ENCODE results near the gene MPDZ. TPM values are rescaled to one million over a fixed set of nuclear protein-coding genes. Genes with fewer than 3 reads are reported as not detected.

Gene MPDZ
- total and polyA plus RNA-seq, 8 donors = 6.4 to 54.3 (median 13.7) TPM

DNA sequence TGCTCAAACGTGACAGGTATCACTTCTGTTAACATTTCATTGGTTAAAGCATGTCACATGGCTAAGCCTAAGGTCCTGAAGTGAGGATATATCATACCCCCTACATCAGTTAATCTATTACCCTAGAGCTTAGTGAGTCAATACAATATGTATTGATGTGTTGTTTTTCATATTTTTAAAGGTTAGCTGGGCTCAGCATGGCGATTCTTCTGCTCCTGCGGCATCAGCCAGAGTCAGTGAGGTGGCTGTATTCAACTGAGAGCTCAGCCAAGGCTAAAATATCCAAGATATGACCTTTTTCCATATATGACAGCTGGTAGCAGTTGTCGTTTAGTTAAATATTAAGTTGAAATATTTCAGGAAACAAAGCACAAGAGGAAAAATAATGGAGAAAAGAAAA is 38.5 kb upstream of the MPDZ start:
- no peaks in the 10 kb centered on the region for H3K36me3 ChIP-seq
- H3K27ac ChIP-seq = no peak overlapping the region
- H3K9me3 ChIP-seq = peaks cover 0 to 12% (median 7%) of the 10 kb centered on the region in 4 donors
- H3K4me3 ChIP-seq = no peak overlapping the region
- no peaks in the 10 kb centered on the region for H3K27me3 ChIP-seq
- TF ChIP-seq POLR2AphosphoS5 (IDR thresholded peaks at IDR 0.05) (no peak), EP300 (IDR thresholded peaks at IDR 0.05) (no peak), CTCF (IDR thresholded peaks at IDR 0.05) (no peak), POLR2A (IDR thresholded peaks at IDR 0.05) (no peak)
- 82 to 92% (median 88%) methylated on average over 4 of the region's 4 CpGs for whole genome bisulfite sequencing, 5 donors
- no peaks in the 10 kb centered on the region for H3K4me1 ChIP-seq
- intact Hi-C loops (cut with DNase I; ENCODE audit: low total_unique reads) = no loop called here
- DNase-seq = no peak

- TF ChIP-seq CTCF (IDR thresholded peaks at IDR 0.05) (no peak), EP300 (IDR thresholded peaks at IDR 0.05) (no peak), POLR2AphosphoS5 (IDR thresholded peaks at IDR 0.05) (no peak), POLR2A (IDR thresholded peaks at IDR 0.05) (no peak)
- H3K4me1 ChIP-seq = no peaks in the 10 kb centered on the region
- intact Hi-C loops (cut with DNase I; ENCODE audit: low total_unique reads) = no loop called here
- no peaks in the 10 kb centered on the region for H3K9me3 ChIP-seq
- H3K27me3 ChIP-seq = no peaks in the 10 kb centered on the region
- no peak overlapping the region for H3K4me3 ChIP-seq
- H3K36me3 ChIP-seq = no peaks in the 10 kb centered on the region
- WGBS, 5 donors = 68 to 94% (median 84%) methylated on average over 1 of the region's 1 CpG
- no peak for DNase-seq
- H3K27ac ChIP-seq = no peak overlapping the region
Observed at GRCh38 chr9:13296972-13297371, 17.5 kb upstream of the MPDZ start.

- no peak for DNase-seq
- H3K9me3 ChIP-seq = no peaks in the 10 kb centered on the region
- no peaks in the 10 kb centered on the region for H3K4me1 ChIP-seq
- no peaks in the 10 kb centered on the region for H3K27me3 ChIP-seq
- H3K4me3 ChIP-seq = no peak overlapping the region
- intact Hi-C loops (cut with DNase I; ENCODE audit: low total_unique reads) = no loop called here
- TF ChIP-seq POLR2A (IDR thresholded peaks at IDR 0.05) = no peak
- no peak for TF ChIP-seq CTCF (IDR thresholded peaks at IDR 0.05)
- TF ChIP-seq POLR2AphosphoS5 (IDR thresholded peaks at IDR 0.05) = no peak
- no peak for TF ChIP-seq EP300 (IDR thresholded peaks at IDR 0.05)
- H3K27ac ChIP-seq = no peak overlapping the region
- 69 to 93% (median 74%) methylated on average over 1 of the region's 1 CpG for WGBS, 5 donors
- H3K36me3 ChIP-seq = no peaks in the 10 kb centered on the region
Observed at GRCh38 chr9:13295556-13295955, 16.1 kb upstream of the MPDZ start.

GRCh38 chr9:13292782-13293181 is 13.3 kb upstream of the MPDZ start:
- Histone ChIP-seq H3K27me3 (no peaks in the 10 kb centered on the region), H3K4me1 (no peaks in the 10 kb centered on the region), H3K36me3 (no peaks in the 10 kb centered on the region), H3K9me3 (no peaks in the 10 kb centered on the region), H3K27ac (no peak overlapping the region), H3K4me3 (no peak overlapping the region)
- no peak for DNase-seq
- WGBS, 5 donors = 55 to 70% (median 60%) methylated on average over 2 of the region's 2 CpGs
- TF ChIP-seq EP300 (IDR thresholded peaks at IDR 0.05) = no peak
- no peak for TF ChIP-seq CTCF (IDR thresholded peaks at IDR 0.05)
- TF ChIP-seq POLR2AphosphoS5 (IDR thresholded peaks at IDR 0.05) = no peak
- intact Hi-C loops (cut with DNase I; ENCODE audit: low total_unique reads) = no loop called here

Data from stomach (tissue), 9 donors.